ENCODE measurements around the gene TRIM73.
"Not testable (repeated sequence)": the region's sequence is repeated elsewhere in the genome, so short reads cannot be mapped to it uniquely, and the experiment has no call there.

The TRIM73 gene

DNA sequence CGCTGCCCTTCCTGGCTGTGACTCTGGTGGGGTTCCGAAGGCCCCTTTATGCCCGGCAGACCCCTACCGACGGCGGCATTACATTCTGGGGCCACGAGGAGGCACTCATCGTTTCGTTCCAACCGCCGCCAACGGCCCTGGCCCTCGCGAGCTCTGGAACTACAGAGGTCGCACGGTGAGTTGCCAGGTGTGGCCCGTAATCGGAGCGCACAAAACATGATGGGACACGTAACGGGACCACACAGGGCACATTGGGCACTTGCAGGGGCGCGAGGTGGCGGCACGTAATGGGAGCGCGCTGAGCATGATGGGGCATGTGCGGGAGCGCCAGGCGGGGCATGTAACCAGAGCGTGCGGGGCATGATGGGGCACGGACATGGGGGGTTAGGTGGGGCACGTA is at the start of gene TRIM73:
Gene TRIM73 (plus strand): TSS at position 301 of the 400 bp plus-strand sequence. CDS start 3,305 bp downstream, outside the sequence.
- not testable (repeated sequence) for DNase-seq

DNA sequence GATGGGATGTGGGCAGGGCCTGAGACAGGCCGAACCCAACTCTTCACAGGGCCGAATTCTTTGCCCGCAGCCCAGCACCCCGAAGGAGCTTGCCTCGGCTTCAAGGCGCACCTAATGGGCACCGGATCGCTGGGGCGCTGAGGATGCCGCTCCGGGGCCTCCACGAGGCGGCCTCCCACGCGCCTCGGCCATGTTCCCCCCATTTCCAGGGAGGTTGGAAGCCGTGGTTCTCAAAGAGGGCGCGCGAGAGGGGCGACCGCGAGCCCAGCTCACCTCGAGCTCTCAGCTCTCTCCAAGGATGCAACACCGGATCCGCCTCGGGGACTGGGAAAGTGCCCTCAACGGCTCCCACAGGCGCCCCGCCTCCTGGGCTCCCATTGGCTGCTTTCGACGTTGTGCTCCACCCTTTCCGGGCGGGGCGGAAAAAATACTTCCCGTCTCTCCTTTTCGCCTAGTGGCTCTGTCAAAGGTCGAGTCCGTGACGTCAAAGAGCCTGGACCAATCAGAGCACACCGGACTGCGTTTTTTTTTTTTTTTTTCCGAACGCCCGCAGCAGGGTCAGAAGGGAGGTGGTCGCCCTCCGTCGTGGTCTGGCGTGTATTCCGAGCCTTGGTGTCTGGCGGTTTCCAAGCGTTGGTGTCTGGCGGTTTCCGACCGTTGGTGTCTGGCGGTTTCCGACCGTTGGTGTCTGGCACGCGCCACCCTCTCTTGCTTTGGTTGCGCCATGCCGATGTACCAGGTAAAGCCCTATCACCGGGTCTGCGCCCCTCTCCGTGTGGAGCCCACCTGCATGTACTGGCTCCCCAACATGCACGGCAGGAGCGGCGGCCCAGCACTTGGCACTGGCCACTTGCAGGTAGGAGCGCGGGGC is 36.5 kb upstream of the TRIM73 start:
- peak; percentile 3 to 17 for DNase-seq

DNA sequence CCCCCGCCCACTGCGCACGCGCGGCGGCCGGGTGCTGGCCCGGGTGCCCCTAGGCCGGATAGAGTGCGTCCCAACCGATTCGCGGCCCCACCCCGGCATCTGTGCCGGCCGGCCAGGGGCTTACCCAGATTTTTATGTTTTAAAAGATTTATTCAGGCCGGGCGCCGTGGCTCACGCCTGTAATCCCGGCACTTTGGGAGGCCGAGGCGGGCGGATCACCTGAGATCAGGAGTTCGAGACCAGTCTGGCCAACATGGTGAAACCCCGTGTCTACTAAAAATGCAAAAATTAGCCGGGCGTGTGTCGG is 35.9 kb upstream of the TRIM73 start:
- DNase-seq = peak in 1 of 2 donors; percentile 2

DNA sequence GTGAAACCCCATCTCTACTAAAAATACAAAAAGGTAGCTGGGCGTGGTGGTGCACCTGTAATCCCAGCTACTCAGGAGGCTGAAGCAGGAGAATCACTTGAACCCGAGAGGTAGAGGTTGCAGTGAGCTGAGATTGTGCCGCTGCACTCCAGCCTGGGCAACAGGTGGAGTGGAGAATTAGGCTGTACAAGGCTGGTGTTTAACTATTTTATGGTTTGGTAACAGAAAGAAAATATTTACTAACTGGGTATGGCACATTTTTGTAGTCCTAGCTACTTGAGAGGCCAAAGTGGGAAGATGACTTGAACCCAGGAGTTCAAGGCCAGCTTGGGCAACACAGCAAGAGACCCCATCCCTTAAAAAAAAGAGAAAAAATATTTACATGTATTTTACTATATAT is 31.4 kb upstream of the TRIM73 start:
- DNase-seq = not testable (repeated sequence)

DNA sequence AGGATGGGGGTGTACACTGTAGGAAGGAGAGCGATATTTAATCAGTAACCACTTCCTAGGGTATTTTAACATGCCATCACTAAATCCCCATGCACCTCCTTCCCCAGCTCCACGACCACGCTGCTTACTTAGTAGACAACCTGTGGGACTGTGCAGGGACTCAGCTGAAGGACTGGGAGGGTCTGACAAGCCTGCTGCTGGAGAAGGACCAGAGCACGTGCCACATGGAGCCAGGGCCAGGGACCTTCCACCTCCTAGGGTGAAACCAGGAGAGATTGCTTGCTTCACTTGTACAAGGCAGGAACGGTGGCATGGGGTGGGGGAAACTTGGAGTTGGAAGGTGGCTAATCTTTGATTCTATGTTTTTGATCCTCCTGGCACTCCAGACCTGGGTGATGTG is 28.8 kb upstream of the TRIM73 start:
- DNase-seq = not testable (repeated sequence)

- DNase-seq = not testable (repeated sequence)
Measured at GRCh38 chr7:75367313-75367712, 28.1 kb upstream of the TRIM73 start.

GRCh38 chr7:75374144-75374518 is 21.3 kb upstream of the TRIM73 start:
- DNase-seq = not testable (repeated sequence)

DNA sequence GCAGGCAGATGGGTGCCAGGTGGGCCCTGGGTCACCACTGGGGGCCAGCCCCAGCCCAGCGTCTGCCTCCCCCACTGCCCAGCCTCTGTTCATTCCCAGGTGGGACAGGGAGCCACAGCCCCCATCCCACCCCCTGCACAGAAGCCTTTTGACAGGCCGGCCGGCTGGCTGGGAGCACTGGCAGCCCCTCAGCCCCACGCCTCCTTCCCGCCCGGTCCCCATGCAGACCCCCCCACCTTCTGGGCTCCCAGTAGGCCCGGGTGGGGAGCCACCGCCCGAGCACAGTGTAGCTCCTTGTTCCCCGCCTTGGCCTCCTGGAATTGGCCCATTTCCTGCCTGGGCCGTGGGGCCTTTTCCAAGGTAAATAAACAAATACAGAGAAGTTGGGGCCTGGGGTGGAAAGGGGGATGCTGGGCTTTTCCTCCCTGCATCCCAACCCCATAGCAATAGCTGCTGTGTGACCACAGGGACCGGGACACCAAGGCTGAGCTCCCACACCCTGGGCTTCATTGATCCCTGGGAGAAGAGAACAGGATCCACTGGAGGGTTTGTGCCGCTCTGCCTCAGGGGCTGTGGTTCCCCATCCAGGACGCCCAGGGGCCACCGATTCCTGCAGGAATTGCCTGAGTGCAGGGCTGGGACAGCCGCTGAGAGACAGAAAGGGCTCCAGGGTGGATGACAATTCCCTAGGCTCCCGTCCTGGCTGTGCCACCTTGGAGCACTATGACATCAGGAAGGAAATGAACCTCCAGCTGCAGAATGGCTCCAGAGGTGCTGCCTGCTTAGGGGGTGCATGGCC is 20.7 kb upstream of the TRIM73 start:
- not testable (repeated sequence) for DNase-seq

DNA sequence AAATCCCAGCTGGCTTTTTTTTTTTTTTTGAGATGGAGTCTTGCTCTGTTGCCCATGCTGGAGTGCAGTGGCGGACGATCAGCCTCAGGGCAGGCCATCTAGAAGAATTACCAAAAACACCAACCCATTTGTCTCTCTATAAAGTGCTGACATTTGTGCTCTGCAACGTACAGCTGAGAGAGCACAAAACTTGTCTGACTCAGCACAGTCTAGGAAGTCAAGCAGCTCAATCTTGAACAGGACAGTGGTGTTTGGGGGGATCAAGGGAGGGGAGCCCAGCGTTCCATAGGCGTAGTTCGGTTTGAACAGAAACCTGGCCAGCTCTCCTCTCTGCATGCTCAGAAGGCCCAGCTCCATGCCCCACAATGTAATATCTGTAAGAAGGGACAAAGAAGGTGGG is 2.2 kb upstream of the TRIM73 start:
- not testable (repeated sequence) for DNase-seq

DNA sequence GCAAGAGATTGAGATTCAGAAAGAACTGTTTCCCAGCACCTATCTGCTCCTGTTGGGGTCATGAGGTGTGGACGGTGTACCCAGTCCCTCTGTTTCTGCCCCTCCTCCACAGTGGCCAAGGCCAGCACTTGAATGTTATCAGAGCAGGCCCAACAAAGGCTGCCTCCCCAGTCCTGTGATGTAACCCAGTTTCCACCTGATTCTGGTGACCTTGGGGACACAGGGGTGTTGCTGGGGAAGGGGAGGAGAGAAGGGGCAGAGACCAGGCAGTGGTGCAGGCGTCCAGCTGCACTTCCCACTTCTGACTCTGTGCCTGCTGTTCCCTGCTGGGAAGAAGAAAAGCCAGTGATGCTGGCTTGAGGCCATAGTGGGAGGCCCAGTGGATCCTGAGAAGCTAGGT is 2.4 kb downstream of the TRIM73 start:
- not testable (repeated sequence) for DNase-seq

DNA sequence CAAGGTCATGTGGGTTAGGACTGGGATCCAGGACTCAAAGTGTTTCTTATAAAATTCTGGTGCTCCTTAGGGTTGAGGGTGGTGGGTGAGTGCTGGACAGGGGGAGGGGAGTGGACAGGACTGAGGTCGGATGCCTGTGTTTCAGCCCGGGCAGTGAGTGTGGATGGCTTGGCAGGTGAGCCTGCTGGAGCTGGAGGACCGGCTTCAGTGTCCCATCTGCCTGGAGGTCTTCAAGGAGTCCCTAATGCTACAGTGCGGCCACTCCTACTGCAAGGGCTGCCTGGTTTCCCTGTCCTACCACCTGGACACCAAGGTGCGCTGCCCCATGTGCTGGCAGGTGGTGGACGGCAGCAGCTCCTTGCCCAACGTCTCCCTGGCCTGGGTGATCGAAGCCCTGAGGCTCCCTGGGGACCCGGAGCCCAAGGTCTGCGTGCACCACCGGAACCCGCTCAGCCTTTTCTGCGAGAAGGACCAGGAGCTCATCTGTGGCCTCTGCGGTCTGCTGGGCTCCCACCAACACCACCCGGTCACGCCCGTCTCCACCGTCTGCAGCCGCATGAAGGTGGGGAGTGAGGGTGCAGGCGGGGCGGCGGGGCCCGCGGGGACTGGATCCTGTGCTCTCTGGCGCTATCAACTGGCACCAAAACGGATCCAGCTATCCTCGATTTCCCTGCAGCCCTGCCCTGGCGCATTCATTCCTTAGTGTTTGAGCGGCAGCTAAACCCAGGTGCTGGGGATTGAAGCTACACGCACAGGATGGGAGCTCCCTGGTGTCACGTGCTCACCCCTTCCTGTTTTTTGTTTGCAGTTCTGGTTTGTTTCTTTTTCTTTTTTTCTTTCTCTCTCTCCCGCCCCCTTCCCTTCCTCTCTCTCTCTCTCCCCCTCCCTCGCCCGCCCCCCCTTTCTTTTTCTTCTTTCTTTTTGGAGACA is 3.6 kb downstream of the TRIM73 start:
- DNase-seq = not testable (repeated sequence)

DNA sequence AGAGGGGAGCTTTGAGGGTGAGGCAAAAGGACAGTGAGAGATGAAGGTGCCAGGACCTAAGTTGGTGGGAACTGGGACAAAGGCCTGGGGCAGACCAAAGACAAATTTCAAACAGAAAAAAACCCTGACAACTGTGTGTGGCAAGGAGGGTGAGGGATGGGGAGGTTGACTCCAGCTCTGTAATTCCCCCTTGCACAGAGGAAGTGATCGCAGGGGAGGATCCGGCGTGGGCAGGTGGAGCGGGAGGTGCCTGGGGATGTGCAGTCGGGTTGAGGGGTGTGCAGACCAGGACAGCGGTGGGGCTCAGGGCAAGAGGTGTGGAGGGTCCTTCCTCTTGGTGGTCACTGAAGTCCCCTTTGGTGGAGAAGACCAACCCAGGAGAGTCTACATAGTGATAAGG is 5.1 kb downstream of the TRIM73 start:
- not testable (repeated sequence) for DNase-seq

DNA sequence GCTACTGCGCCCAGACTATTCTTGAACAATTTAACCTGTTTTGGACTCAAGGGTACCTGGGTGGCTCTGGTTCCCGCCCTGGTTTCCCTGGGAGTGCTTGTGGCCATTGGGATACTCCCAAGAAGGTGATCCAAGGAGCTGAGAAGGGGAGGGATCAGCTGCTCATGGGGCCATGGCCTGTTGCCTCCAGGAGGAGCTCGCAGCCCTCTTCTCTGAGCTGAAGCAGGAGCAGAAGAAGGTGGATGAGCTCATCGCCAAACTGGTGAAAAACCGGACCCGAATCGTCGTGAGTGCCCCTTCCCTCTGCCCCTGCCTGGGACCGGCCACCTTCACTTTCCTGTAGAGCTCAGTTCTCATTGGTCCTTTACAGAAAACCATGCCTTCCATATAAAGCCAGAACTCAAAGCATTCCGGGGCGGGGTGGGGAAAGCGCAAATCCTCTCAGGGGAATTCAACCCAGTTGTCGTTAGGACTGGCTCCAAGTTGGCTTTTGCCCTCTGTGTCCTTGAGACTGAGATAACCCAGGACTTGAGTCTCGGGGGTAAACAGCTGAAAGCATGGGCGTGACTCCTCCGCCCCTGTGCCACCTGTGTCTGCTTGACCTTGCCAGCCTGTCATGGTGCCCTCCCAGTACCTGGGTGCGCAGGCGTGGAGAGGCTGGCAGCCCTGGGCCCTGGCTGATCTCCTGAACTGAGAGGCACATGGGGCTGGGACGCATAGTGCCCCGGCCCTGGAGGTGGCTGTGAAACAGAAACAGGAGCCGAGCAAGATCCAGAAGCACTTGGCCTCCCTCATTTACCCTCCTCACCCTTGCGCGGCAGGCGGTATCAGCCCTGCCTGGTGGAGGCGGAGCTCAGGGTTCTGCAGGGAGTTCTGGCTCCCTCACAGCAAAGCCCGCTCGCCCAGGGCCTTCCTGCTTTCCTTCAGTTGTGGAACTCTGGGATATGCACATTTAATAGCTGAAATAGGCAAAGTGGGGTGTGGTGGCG is 8.3 kb downstream of the TRIM73 start:
- DNase-seq = not testable (repeated sequence)

DNA sequence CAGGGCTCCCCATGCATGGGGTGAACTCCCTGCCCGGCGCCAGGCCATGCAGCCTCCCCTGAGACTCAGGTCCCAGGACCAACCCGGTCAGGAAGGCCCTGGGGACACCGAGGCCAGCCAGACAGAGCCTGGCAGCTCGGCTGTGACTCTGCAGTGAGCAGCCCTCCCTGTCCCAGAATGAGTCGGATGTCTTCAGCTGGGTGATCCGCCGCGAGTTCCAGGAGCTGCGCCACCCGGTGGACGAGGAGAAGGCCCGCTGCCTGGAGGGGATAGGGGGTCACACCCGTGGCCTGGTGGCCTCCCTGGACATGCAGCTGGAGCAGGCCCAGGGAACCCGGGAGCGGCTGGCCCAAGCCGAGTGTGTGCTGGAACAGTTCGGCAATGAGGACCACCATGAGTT is 9.2 kb downstream of the TRIM73 start:
- not testable (repeated sequence) for DNase-seq

DNA sequence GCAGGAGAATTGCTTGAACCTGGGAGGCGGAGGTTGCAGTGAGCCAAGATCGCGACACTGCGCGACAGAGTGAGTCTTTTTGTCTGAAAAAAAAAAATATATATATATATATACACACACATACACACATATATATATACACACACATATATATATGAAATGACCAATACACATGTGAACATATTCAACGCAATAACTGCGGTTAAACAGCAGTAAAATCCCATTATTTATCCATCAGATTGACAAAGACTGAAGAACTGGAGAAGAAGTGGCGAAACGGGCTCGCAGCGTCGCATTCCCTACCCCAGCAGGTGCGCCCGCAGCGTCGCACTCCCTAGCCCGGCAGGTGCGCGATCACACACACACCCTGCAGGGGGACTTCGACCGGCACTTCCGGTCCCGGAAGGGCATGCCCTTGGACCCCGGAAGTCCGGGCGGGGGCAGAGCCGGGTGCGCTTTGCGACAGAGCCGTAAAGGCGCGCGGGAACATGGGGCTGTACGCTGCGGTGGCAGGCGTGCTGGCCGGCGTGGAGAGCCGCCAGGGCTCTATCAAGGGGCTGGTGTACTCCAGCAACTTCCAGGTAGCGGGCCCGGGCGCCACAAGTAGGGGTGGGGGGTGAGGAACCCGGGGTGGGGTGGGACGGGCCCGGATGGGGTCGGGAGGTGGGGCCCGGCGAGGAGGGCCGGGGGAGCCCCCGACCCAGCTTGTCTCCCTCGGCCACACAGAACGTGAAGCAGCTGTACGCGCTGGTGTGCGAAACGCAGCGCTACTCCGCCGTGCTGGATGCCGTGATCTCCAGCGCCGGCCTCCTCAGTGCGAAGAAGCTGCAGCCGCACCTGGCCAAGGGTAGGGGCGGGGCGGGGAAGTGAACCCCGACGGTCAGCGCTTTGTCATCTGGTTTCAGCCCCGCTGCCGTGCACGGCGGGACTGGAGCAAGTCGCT is 14.7 kb downstream of the TRIM73 start:
- not testable (repeated sequence) for DNase-seq

- not testable (repeated sequence) for DNase-seq
Measured at GRCh38 chr7:75410823-75411173, 15.4 kb downstream of the TRIM73 start.

GRCh38 chr7:75414204-75414603 is 18.8 kb downstream of the TRIM73 start:
- not testable (repeated sequence) for DNase-seq

GRCh38 chr7:75414708-75415427 is 19.4 kb downstream of the TRIM73 start:
- not testable (repeated sequence) for DNase-seq

GRCh38 chr7:75415428-75415817 is 20.0 kb downstream of the TRIM73 start:
- not testable (repeated sequence) for DNase-seq
